IPS DF 6.9 (cell line): ENCODE data around the gene CCDC9B.

ENCODE experiments used
- DNase-seq: peaks from one replicate; pipeline ENCODE4 v3.0.0-alpha.2; 2013; ENCODE audit warnings: low read depth, low spot score
- H3K27ac ChIP-seq: one replicate; pipeline ENCODE4 v1.5.1; 2013; ENCODE audit warnings: low read length, control low read depth
- H3K27me3 ChIP-seq: 2 replicates; pipeline ENCODE4 v1.6.1; 2013; ENCODE audit warnings: mild to moderate bottlenecking, low read length; ENCODE audit not compliant: control insufficient read depth, insufficient read depth
- H3K36me3 ChIP-seq: 2 replicates; pipeline ENCODE4 v1.6.1; 2013; ENCODE audit warnings: low read length; ENCODE audit not compliant: control insufficient read depth, insufficient read depth
- H3K4me1 ChIP-seq: 2 replicates; pipeline ENCODE4 v1.6.1; 2013; ENCODE audit warnings: low read length; ENCODE audit not compliant: control insufficient read depth, insufficient read depth
- H3K4me3 ChIP-seq: 2 replicates; pipeline ENCODE4 v1.5.1; 2013; ENCODE audit warnings: mild to moderate bottlenecking, low read length
- H3K9me3 ChIP-seq: 2 replicates; pipeline ENCODE4 v1.6.1; 2013; ENCODE audit warnings: low read length, inconsistent platforms; ENCODE audit not compliant: control insufficient read depth, insufficient read depth
- WGBS: extraction: QIAGEN DNeasy Blood & Tissue Kit; methylation state at CpG from one replicate; pipeline ENCODE4 v1.1.7; 2013; ENCODE audit warnings: mixed read lengths, missing lambda C conversion rate; ENCODE audit not compliant: insufficient read length, insufficient coverage; 5-methylcytosine and 5-hydroxymethylcytosine counted together

The CCDC9B gene

GRCh38 chr15:40344631-40345120 lies 3.9 kb upstream of the CCDC9B start:
- Histone ChIP-seq H3K27me3 (no peaks in the 10 kb centered on the region), H3K9me3 (no peaks in the 10 kb centered on the region), H3K36me3 (no peaks in the 10 kb centered on the region), H3K4me3 (no peak overlapping the region), H3K27ac (no peak overlapping the region), H3K4me1 (peaks cover 7% of the 10 kb centered on the region)
- DNase-seq = no peak
- WGBS = no CpG with 5 or more reads among the region's 15 CpGs

- Histone ChIP-seq H3K4me3 (no peak overlapping the region), H3K36me3 (no peaks in the 10 kb centered on the region), H3K9me3 (no peaks in the 10 kb centered on the region), H3K27me3 (no peaks in the 10 kb centered on the region), H3K4me1 (peaks cover 8% of the 10 kb centered on the region), H3K27ac (no peak overlapping the region)
- no CpG with 5 or more reads among the region's 6 CpGs for WGBS
- DNase-seq = no peak
Measured at GRCh38 chr15:40344217-40344616, 3.5 kb upstream of the CCDC9B start.

- no peak for DNase-seq
- Histone ChIP-seq H3K27ac (no peak overlapping the region), H3K27me3 (no peaks in the 10 kb centered on the region), H3K9me3 (no peaks in the 10 kb centered on the region), H3K4me3 (no peak overlapping the region), H3K4me1 (peaks cover 8% of the 10 kb centered on the region), H3K36me3 (no peaks in the 10 kb centered on the region)
- no CpG with 5 or more reads among the region's 10 CpGs for WGBS
Measured at GRCh38 chr15:40343512-40343911, 2.8 kb upstream of the CCDC9B start.

GRCh38 chr15:40342416-40343320 lies 1.9 kb upstream of the CCDC9B start:
- DNase-seq = no peak
- no peaks in the 10 kb centered on the region for H3K36me3 ChIP-seq
- H3K4me1 ChIP-seq = peaks cover 8% of the 10 kb centered on the region
- H3K27me3 ChIP-seq = no peaks in the 10 kb centered on the region
- no peak overlapping the region for H3K27ac ChIP-seq
- no peak overlapping the region for H3K4me3 ChIP-seq
- WGBS = no CpG with 5 or more reads among the region's 7 CpGs
- H3K9me3 ChIP-seq = no peaks in the 10 kb centered on the region

- Histone ChIP-seq H3K4me3 (no peak overlapping the region), H3K4me1 (peaks cover 12% of the 10 kb centered on the region), H3K36me3 (no peaks in the 10 kb centered on the region), H3K9me3 (no peaks in the 10 kb centered on the region), H3K27me3 (no peaks in the 10 kb centered on the region), H3K27ac (no peak overlapping the region)
- no peak for DNase-seq
- no CpG with 5 or more reads among the region's 14 CpGs for WGBS
Measured at GRCh38 chr15:40340038-40340739, 550 bp downstream of the CCDC9B start.

GRCh38 chr15:40339621-40339945 lies 1.2 kb downstream of the CCDC9B start:
- Histone ChIP-seq H3K27me3 (no peaks in the 10 kb centered on the region), H3K36me3 (no peaks in the 10 kb centered on the region), H3K4me3 (no peak overlapping the region), H3K9me3 (no peaks in the 10 kb centered on the region), H3K4me1 (peaks cover 13% of the 10 kb centered on the region), H3K27ac (no peak overlapping the region)
- DNase-seq = no peak
- no CpG with 5 or more reads among the region's 7 CpGs for WGBS

GRCh38 chr15:40338921-40339620 lies 1.7 kb downstream of the CCDC9B start:
- no peak for DNase-seq
- no CpG with 5 or more reads among the region's 11 CpGs for WGBS

GRCh38 chr15:40338041-40338657 lies 2.6 kb downstream of the CCDC9B start:
- peaks cover 13% of the 10 kb centered on the region for H3K4me1 ChIP-seq

More at GRCh38 chr15:40338921-40339620, 1.7 kb downstream of the CCDC9B start:
- no peak overlapping the region for H3K4me3 ChIP-seq
- no peak overlapping the region for H3K27ac ChIP-seq
- no peaks in the 10 kb centered on the region for H3K27me3 ChIP-seq
- H3K9me3 ChIP-seq = no peaks in the 10 kb centered on the region
- H3K4me1 ChIP-seq = peaks cover 13% of the 10 kb centered on the region
- H3K36me3 ChIP-seq = no peaks in the 10 kb centered on the region

GRCh38 chr15:40337597-40337996 lies 3.1 kb downstream of the CCDC9B start:
- Histone ChIP-seq H3K27me3 (no peaks in the 10 kb centered on the region), H3K9me3 (no peaks in the 10 kb centered on the region), H3K4me1 (peaks cover 13% of the 10 kb centered on the region), H3K27ac (no peak overlapping the region), H3K4me3 (no peak overlapping the region), H3K36me3 (no peaks in the 10 kb centered on the region)
- no CpG with 5 or more reads among the region's 19 CpGs for WGBS
- DNase-seq = no peak

More at GRCh38 chr15:40338041-40338657, 2.6 kb downstream of the CCDC9B start:
- Histone ChIP-seq H3K4me3 (no peak overlapping the region), H3K9me3 (no peaks in the 10 kb centered on the region), H3K27ac (no peak overlapping the region), H3K36me3 (no peaks in the 10 kb centered on the region), H3K27me3 (no peaks in the 10 kb centered on the region)
- DNase-seq = no peak
- no CpG with 5 or more reads among the region's 11 CpGs for WGBS

- Histone ChIP-seq H3K9me3 (no peaks in the 10 kb centered on the region), H3K27ac (no peak overlapping the region), H3K4me3 (no peak overlapping the region), H3K4me1 (peaks cover 13% of the 10 kb centered on the region), H3K36me3 (no peaks in the 10 kb centered on the region), H3K27me3 (no peaks in the 10 kb centered on the region)
- no CpG with 5 or more reads among the region's 5 CpGs for WGBS
- DNase-seq = no peak
Measured at GRCh38 chr15:40336744-40337122, 4.0 kb downstream of the CCDC9B start.
